SK-N-SH treated with all-trans-retinoic acid at 6 μM for 48 hours (cell line): ENCODE measurements around the gene SLC7A9.
A peak's percentile ranks its signal among the peaks of the same experiment; 100 is the strongest.

Experiments
- ATAC-seq: fragments of 200-7000 bp; cut with Tn5 transposase; 3 replicates; pipeline ENCODE4 v1.9.1; 2020; ENCODE audit warnings: mild to moderate bottlenecking, moderate library complexity
- ARNTL ChIP-seq: fragments of 450-650 bp; formaldehyde crosslinking; IDR thresholded peaks from 2 replicates; pipeline ENCODE4 v1.5.0; 2020; ENCODE audit warnings: low read depth, mild to moderate bottlenecking, moderate library complexity, borderline replicate concordance
- BACH2 ChIP-seq: fragments of 250-450 bp; sonication (Bioruptor Pico); IDR thresholded peaks from 2 replicates; pipeline ENCODE4 v1.9.0; 2021; ENCODE audit warnings: mild to moderate bottlenecking, borderline replicate concordance
- CREB5 ChIP-seq: fragments of 250-450 bp; sonication (Bioruptor Pico); IDR thresholded peaks from 2 replicates; pipeline ENCODE4 v1.5.1; 2020; ENCODE audit warnings: low read depth, mild to moderate bottlenecking, moderate library complexity
- CSDC2 ChIP-seq: fragments of 250-450 bp; sonication (Bioruptor Pico); IDR thresholded peaks from 2 replicates; pipeline ENCODE4 v1.5.0; 2020; ENCODE audit warnings: mild to moderate bottlenecking, moderate library complexity
- CSRNP3 ChIP-seq: fragments of 250-450 bp; sonication (Bioruptor Pico); IDR thresholded peaks from 2 replicates; pipeline ENCODE4 v1.5.1; 2021; ENCODE audit warnings: mild to moderate bottlenecking, moderate library complexity
- ESRRG ChIP-seq: fragments of 250-450 bp; sonication (Bioruptor Pico); IDR thresholded peaks from 2 replicates; pipeline ENCODE4 v1.6.1; 2021; ENCODE audit warnings: mild to moderate bottlenecking
- GLIS3 ChIP-seq: fragments of 250-450 bp; sonication (Bioruptor Pico); IDR thresholded peaks from 2 replicates; pipeline ENCODE4 v1.5.0; 2020; ENCODE audit warnings: mild to moderate bottlenecking, moderate library complexity
- ISL1 ChIP-seq: fragments of 250-450 bp; sonication (Bioruptor Pico); IDR thresholded peaks from 2 replicates; pipeline ENCODE4 v2.1.2; 2022; ENCODE audit warnings: mild to moderate bottlenecking, moderate library complexity
- OSR1 ChIP-seq: fragments of 250-450 bp; sonication (Bioruptor Pico); IDR thresholded peaks from 2 replicates; pipeline ENCODE4 v1.8.0; 2022; ENCODE audit warnings: moderate library complexity, mild to moderate bottlenecking, inconsistent platforms
- POU6F1 ChIP-seq: fragments of 250-450 bp; sonication (Bioruptor Pico); IDR thresholded peaks from 2 replicates; pipeline ENCODE4 v1.8.0; 2021; ENCODE audit warnings: low read depth, mild to moderate bottlenecking, moderate library complexity, borderline replicate concordance
- PPARA ChIP-seq: fragments of 250-450 bp; sonication (Bioruptor Pico); IDR thresholded peaks from 2 replicates; pipeline ENCODE4 v1.5.0; 2020; ENCODE audit warnings: mild to moderate bottlenecking, borderline replicate concordance
- RARB ChIP-seq: fragments of 250-450 bp; sonication (Bioruptor Pico); IDR thresholded peaks from 2 replicates; pipeline ENCODE4 v1.8.0; 2021; ENCODE audit warnings: mild to moderate bottlenecking, moderate library complexity
- SNAI2 ChIP-seq: fragments of 250-450 bp; sonication (Bioruptor Pico); IDR thresholded peaks from 2 replicates; pipeline ENCODE4 v1.5.0; 2020; ENCODE audit warnings: mild to moderate bottlenecking, moderate library complexity
- TCF4 ChIP-seq: fragments of 250-450 bp; sonication (Bioruptor Pico); IDR thresholded peaks from 2 replicates; pipeline ENCODE4 v1.8.0; 2021; ENCODE audit warnings: mild to moderate bottlenecking, moderate library complexity, borderline replicate concordance
- TOX ChIP-seq: fragments of 250-450 bp; sonication (Bioruptor Pico); IDR thresholded peaks from 2 replicates; pipeline ENCODE4 v1.8.0; 2021; ENCODE audit warnings: mild to moderate bottlenecking, moderate library complexity, borderline replicate concordance
- TSHZ2 ChIP-seq: fragments of 250-450 bp; sonication (Bioruptor Pico); IDR thresholded peaks from 2 replicates; pipeline ENCODE4 v1.5.0; 2020; ENCODE audit warnings: mild to moderate bottlenecking, moderate library complexity
- ZC3H10 ChIP-seq: fragments of 250-450 bp; sonication (Bioruptor Pico); IDR thresholded peaks from 2 replicates; pipeline ENCODE4 v1.5.1; 2021; ENCODE audit warnings: mild to moderate bottlenecking, moderate library complexity
- ZFP3 ChIP-seq: fragments of 250-450 bp; sonication (Bioruptor Pico); IDR thresholded peaks from 2 replicates; pipeline ENCODE4 v1.5.0; 2020; ENCODE audit warnings: mild to moderate bottlenecking, moderate library complexity
- ZFP30 ChIP-seq: fragments of 450-650 bp; formaldehyde crosslinking; IDR thresholded peaks from 2 replicates; pipeline ENCODE4 v1.5.0; 2022; ENCODE audit warnings: mild to moderate bottlenecking, moderate library complexity
- ZNF565 ChIP-seq: fragments of 450-650 bp; formaldehyde crosslinking; conservative IDR thresholded peaks from 2 replicates; pipeline ENCODE4 v1.5.0; 2020; ENCODE audit warnings: low read depth, mild to moderate bottlenecking, moderate library complexity
- ZNF70 ChIP-seq: fragments of 450-650 bp; formaldehyde crosslinking; IDR thresholded peaks from 2 replicates; pipeline ENCODE4 v1.5.0; 2020; ENCODE audit warnings: mild to moderate bottlenecking, moderate library complexity
- ZNF8 ChIP-seq: fragments of 450-650 bp; formaldehyde crosslinking; IDR thresholded peaks from 2 replicates; pipeline ENCODE4 v1.5.0; 2020; ENCODE audit warnings: mild to moderate bottlenecking, moderate library complexity

The SLC7A9 gene

DNA sequence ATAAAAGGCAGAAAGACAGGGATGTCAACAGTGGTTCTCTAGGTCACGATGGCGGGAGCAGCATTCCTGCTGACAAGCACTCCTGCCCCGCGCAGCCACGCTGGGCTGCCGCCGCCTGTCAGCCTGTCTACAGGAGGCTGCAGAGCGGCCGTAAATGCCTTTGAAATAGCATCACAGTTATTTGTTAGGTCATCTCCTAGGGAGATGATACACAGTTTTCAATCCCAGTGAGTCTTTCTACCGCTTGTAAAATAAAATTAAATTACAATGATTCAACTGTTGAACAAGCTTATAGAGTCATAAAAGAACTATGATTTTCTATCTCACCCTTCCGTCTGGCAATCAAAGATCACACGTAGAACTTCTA is 7.3 kb upstream of the SLC7A9 start:
- ATAC-seq: peak; percentile 76
- TF ChIP-seq ZFP3 (CRISPR knock-in tag) (no peak), OSR1 (CRISPR knock-in tag) (no peak), CREB5 (CRISPR knock-in tag) (no peak), ZNF565 (CRISPR knock-in tag) (no peak), TOX (no peak), TSHZ2 (CRISPR knock-in tag) (no peak)

DNA sequence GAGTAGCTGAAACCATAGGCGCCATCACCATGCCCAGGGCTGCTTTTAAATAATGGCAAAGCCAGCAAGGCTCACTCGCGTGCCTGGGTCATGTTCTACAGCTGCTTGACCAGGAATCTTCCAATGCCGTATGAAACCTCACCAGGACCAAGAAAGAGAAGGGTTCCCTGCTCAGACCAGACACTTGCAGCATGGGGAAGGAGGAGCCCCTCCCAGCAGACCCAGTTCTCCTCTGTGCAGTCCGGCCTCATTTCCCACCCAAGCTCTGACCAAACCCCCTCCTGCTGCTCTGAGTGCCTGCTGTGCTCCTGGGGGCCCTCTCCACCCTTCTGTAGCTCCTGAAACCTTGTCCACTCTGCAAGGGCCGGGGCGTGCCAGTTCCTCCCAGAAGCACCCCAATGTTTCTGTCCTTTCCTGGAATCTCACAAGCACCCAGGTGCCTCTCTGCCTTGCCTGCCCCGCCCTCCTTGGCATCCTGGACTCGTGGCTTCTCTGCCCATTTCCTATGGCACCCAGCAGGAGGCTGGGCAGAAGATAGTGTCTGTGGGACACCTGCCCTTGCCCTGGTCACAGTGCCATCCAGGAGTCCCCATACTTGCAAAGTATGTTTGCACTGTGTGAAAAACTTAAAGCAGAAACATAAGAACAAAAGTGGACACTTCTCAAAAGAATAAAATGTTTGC is 6.8 kb upstream of the SLC7A9 start:
- no peak for ATAC-seq

DNA sequence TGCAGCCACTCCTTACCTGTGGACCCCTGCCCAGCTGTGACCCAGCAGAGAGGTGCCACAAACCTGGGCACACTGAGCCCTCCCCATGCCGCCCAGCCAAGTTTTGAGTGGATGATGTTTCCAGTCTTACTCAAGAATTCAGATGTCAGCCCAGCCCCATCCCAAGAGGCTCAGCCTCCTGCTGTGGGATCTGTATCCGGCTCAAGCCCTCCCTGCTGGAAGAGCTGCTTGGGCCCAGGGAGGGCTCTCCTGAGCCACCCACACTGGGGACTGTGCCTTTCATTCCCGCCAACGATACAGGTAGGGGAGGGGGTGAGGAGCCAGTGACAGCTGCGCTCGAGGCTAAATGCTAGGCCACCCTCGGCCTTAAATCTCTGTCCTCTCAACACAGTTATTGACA is 5.9 kb upstream of the SLC7A9 start:
- TF ChIP-seq CSDC2: no peak
- TF ChIP-seq ARNTL (CRISPR knock-in tag): no peak
- no peak for TF ChIP-seq ISL1
- TF ChIP-seq ZNF565 (CRISPR knock-in tag): no peak
- no peak for ATAC-seq

More for the DNA sequence above, 6.8 kb upstream of the SLC7A9 start:
- TF ChIP-seq ESRRG (CRISPR knock-in tag) (no peak), OSR1 (CRISPR knock-in tag) (no peak), ZNF565 (CRISPR knock-in tag) (no peak), CREB5 (CRISPR knock-in tag) (no peak), RARB (CRISPR knock-in tag) (no peak), PPARA (no peak), TCF4 (CRISPR knock-in tag) (no peak), ZNF8 (CRISPR knock-in tag) (no peak), ARNTL (CRISPR knock-in tag) (no peak), ZNF70 (CRISPR knock-in tag) (no peak), ZC3H10 (CRISPR knock-in tag) (no peak), BACH2 (CRISPR knock-in tag) (no peak), ZFP30 (CRISPR knock-in tag) (no peak), SNAI2 (CRISPR knock-in tag) (no peak), ISL1 (no peak), ZFP3 (CRISPR knock-in tag) (no peak), POU6F1 (no peak), CSDC2 (no peak), CSRNP3 (no peak), GLIS3 (CRISPR knock-in tag) (no peak)
